PC-9 (cell line): ENCODE data around the gene CYP4F8. TPM values are rescaled to one million over a fixed set of nuclear protein-coding genes. Genes with fewer than 3 reads are reported as not detected.
"Not testable (repeated sequence)": the region's sequence is repeated elsewhere in the genome, so short reads cannot be mapped to it uniquely, and the experiment has no call there.

Experiments
- BruUV-seq: library from RNA; stranded (reverse); fragments of 400-500 nt; replicated peaks from 2 replicates; lab custom pipeline; 2021; lab: Mats Ljungman, UMichigan
- CTCF ChIA-PET: fragments of 300-600 bp; sonication (Branson Sonifier 250); formaldehyde crosslinking; loops from one replicate; lab custom pipeline; 2022; ENCODE audit warnings: antibody characterized with exemption; lab: Charles Lee
- POLR2A ChIA-PET: fragments of 300-600 bp; sonication (Branson Sonifier 250); formaldehyde crosslinking; loops from one replicate; lab custom pipeline; 2022; ENCODE audit warnings: antibody characterized with exemption; ENCODE audit not compliant: unreplicated experiment; lab: Charles Lee
- DNase-seq, 2 experiments: peaks; one replicate each; pipeline versions ENCODE4 v3.0.0 to v3.0.0-alpha.2; 2015 to 2022; ENCODE audit warnings: mixed read lengths in 1 of 2
- H2AFZ ChIP-seq: fragments of 200-600 bp; sonication (generic); 2 replicates; pipeline ENCODE4 v1.8.1; 2017; ENCODE audit warnings: antibody characterized with exemption
- H3F3A ChIP-seq: fragments of 200-600 bp; sonication (generic); 2 replicates; pipeline ENCODE4 v1.8.1; 2017; ENCODE audit warnings: antibody characterized with exemption, mild to moderate bottlenecking, low read depth; ENCODE audit not compliant: insufficient read depth
- H3K27ac ChIP-seq: fragments of 200-600 bp; sonication (generic); 2 replicates; pipeline ENCODE4 v1.6.1; 2016; ENCODE audit warnings: mixed run types
- H3K27me3 ChIP-seq: fragments of 200-600 bp; sonication (generic); 2 replicates; pipeline ENCODE4 v1.6.1; 2016; ENCODE audit warnings: low read depth, mixed run types; ENCODE audit not compliant: insufficient read depth
- H3K36me3 ChIP-seq: fragments of 200-600 bp; sonication (generic); 2 replicates; pipeline ENCODE4 v1.6.1; 2016; ENCODE audit warnings: low read depth, mixed run types
- H3K4me1 ChIP-seq: fragments of 200-600 bp; sonication (generic); replicated peaks from 2 replicates; pipeline ENCODE4 v1.6.1; 2016; ENCODE audit warnings: mixed run types; ENCODE audit not compliant: insufficient read depth
- H3K4me2 ChIP-seq: fragments of 200-600 bp; sonication (generic); 2 replicates; pipeline ENCODE4 v1.6.1; 2017; ENCODE audit warnings: mixed run types
- H3K4me3 ChIP-seq: fragments of 200-600 bp; sonication (generic); 2 replicates; pipeline ENCODE4 v1.6.1; 2016; ENCODE audit warnings: mixed run types
- H3K79me2 ChIP-seq: fragments of 200-600 bp; sonication (generic); 2 replicates; pipeline ENCODE4 v1.6.1; 2017; ENCODE audit warnings: low read depth, mixed run types
- H3K9me2 ChIP-seq: fragments of 200-600 bp; sonication (generic); 2 replicates; pipeline ENCODE4 v1.8.1; 2017; ENCODE audit warnings: mild to moderate bottlenecking; ENCODE audit not compliant: insufficient read depth
- H3K9me3 ChIP-seq: fragments of 200-600 bp; sonication (generic); 2 replicates; pipeline ENCODE4 v1.8.1; 2016; ENCODE audit warnings: low read depth; ENCODE audit not compliant: insufficient read depth
- H4K20me1 ChIP-seq: fragments of 200-600 bp; sonication (generic); 2 replicates; pipeline ENCODE4 v1.8.1; 2017; ENCODE audit not compliant: insufficient read depth
- CTCF ChIP-seq: fragments of 200-600 bp; sonication (generic); conservative IDR thresholded peaks from 2 replicates; pipeline ENCODE4 v1.6.1; 2017; ENCODE audit warnings: mixed run types, antibody characterized with exemption, mild to moderate bottlenecking, moderate library complexity
- EZH2 ChIP-seq: fragments of 200-600 bp; sonication (generic); IDR thresholded peaks from 2 replicates; pipeline ENCODE4 v1.8.0; 2017; ENCODE audit warnings: antibody characterized with exemption, low read depth
- intact Hi-C: fragments of 100-400 bp; cut with micrococcal nuclease; formaldehyde crosslinking; loops from one replicate; pipeline ENCODE4 v1.10.0; 2022; ENCODE audit not compliant: unreplicated experiment
- total RNA-seq: library from RNA; stranded (reverse); gene quantifications from 2 replicates; pipeline ENCODE4 v1.2.3, GENCODE V29; 2021

The CYP4F8 gene
- total RNA-seq, 1 experiment from 2014 or later = not detected

GRCh38 chr19:15595069-15595468 lies 19.9 kb upstream of the CYP4F8 start:
- CTCF ChIA-PET = no interaction called here
- Histone ChIP-seq H3K4me2 (peak overlapping the region; percentile 2; the same call in 1 of the 2 replicates), H3K79me2 (no peaks in the 10 kb centered on the region), H3F3A (peaks cover 24% of the 10 kb centered on the region; the same call in 1 of the 2 replicates), H2AFZ (no peak overlapping the region), H3K27me3 (no peaks in the 10 kb centered on the region), H3K27ac (no peak overlapping the region), H4K20me1 (no peaks in the 10 kb centered on the region), H3K4me1 (peaks cover 25% of the 10 kb centered on the region), H3K9me3 (no peaks in the 10 kb centered on the region), H3K9me2 (no peaks in the 10 kb centered on the region), H3K4me3 (no peak overlapping the region), H3K36me3 (no peaks in the 10 kb centered on the region)
- POLR2A ChIA-PET = no interaction called here
- intact Hi-C loops = no loop called here
- TF ChIP-seq CTCF (no peak), EZH2 (no peak)
- peak; percentile 21 to 94 for DNase-seq
- no TSS peak for BruUV-seq

GRCh38 chr19:15607978-15608925 lies 6.8 kb upstream of the CYP4F8 start:
- H2AFZ ChIP-seq, DNase-seq, H3K4me2 ChIP-seq, H3K27me3 ChIP-seq, H3K36me3 ChIP-seq, H3K9me2 ChIP-seq, H3K79me2 ChIP-seq, H3K4me3 ChIP-seq, CTCF ChIA-PET, intact Hi-C loops, H4K20me1 ChIP-seq, H3K9me3 ChIP-seq, H3K27ac ChIP-seq, H3F3A ChIP-seq, BruUV-seq: not testable (repeated sequence)
- peaks cover 14% of the 10 kb centered on the region for H3K4me1 ChIP-seq
- POLR2A ChIA-PET = interaction anchor here (0.6 kb wide), 1 partner anchor 984 kb away, joined by 14 read pairs; no protein-coding TSS in a partner anchor

GRCh38 chr19:15609261-15609660 lies 5.8 kb upstream of the CYP4F8 start:
- H3K36me3 ChIP-seq = no peaks in the 10 kb centered on the region
- H3K4me3 ChIP-seq = no peak overlapping the region
- BruUV-seq = no TSS peak
- TF ChIP-seq EZH2 (no peak), CTCF (no peak)
- intact Hi-C loops = no loop called here
- H3K9me3 ChIP-seq = no peaks in the 10 kb centered on the region
- no peak overlapping the region for H3K4me2 ChIP-seq
- no peaks in the 10 kb centered on the region for H3K9me2 ChIP-seq
- DNase-seq = no peak
- peaks cover 18% of the 10 kb centered on the region for H3K4me1 ChIP-seq
- no peaks in the 10 kb centered on the region for H3K27me3 ChIP-seq
- no peak overlapping the region for H3K27ac ChIP-seq
- no peak overlapping the region for H2AFZ ChIP-seq
- H4K20me1 ChIP-seq = no peaks in the 10 kb centered on the region
- ChIA-PET POLR2A (no interaction called here), CTCF (no interaction called here)
- no peaks in the 10 kb centered on the region for H3K79me2 ChIP-seq
- no peaks in the 10 kb centered on the region for H3F3A ChIP-seq
